Ishikawa (cell line): ENCODE results near the gene LSAMP.

Experiments used
- CEBPB ChIP-seq: IDR thresholded peaks from 2 replicates; pipeline ENCODE4 v1.6.1; 2012
- CREB1 ChIP-seq: IDR thresholded peaks from 2 replicates; pipeline ENCODE4 v1.6.1; 2012; ENCODE audit warnings: low read depth
- EGR1 ChIP-seq: IDR thresholded peaks from 2 replicates; pipeline ENCODE4 v1.6.1; 2012
- EP300 ChIP-seq: IDR thresholded peaks from 2 replicates; pipeline ENCODE4 v1.6.1; 2012; ENCODE audit warnings: borderline replicate concordance
- FOXM1 ChIP-seq: IDR thresholded peaks from 2 replicates; pipeline ENCODE4 v1.6.1; 2012; ENCODE audit warnings: low read depth, borderline replicate concordance
- MAX ChIP-seq: IDR thresholded peaks from 2 replicates; pipeline ENCODE4 v1.6.1; 2012
- NFIC ChIP-seq: IDR thresholded peaks from 2 replicates; pipeline ENCODE4 v1.6.1; 2012
- RAD21 ChIP-seq: IDR thresholded peaks from 2 replicates; pipeline ENCODE4 v1.6.1; 2012; ENCODE audit warnings: low read depth
- REST ChIP-seq: IDR thresholded peaks from 2 replicates; pipeline ENCODE4 v1.6.1; 2012; ENCODE audit warnings: low read depth, mild to moderate bottlenecking
- TAF1 ChIP-seq: IDR thresholded peaks from 2 replicates; pipeline ENCODE4 v1.6.1; 2012; ENCODE audit warnings: low read depth, mild to moderate bottlenecking
- TCF12 ChIP-seq: IDR thresholded peaks from 2 replicates; pipeline ENCODE4 v1.6.1; 2012; ENCODE audit warnings: low read depth
- TEAD4 ChIP-seq: IDR thresholded peaks from 2 replicates; pipeline ENCODE4 v1.6.1; 2012
- USF1 ChIP-seq: IDR thresholded peaks from 2 replicates; pipeline ENCODE4 v1.6.1; 2012
- YY1 ChIP-seq: IDR thresholded peaks from 2 replicates; pipeline ENCODE4 v1.6.1; 2012; ENCODE audit warnings: low read depth
- ZBTB7A ChIP-seq: IDR thresholded peaks from 2 replicates; pipeline ENCODE4 v1.6.1; 2012; ENCODE audit warnings: low read depth

Gene LSAMP

GRCh38 chr3:115943579-115943978, 501.7 kb downstream of the LSAMP start:
- no peak for TF ChIP-seq MAX
- no peak for TF ChIP-seq CREB1
- TF ChIP-seq REST = no peak
- TF ChIP-seq TEAD4 = no peak
- no peak for TF ChIP-seq RAD21
- TF ChIP-seq FOXM1 = no peak
- TF ChIP-seq YY1 = no peak

GRCh38 chr3:115937054-115937453, 508.2 kb downstream of the LSAMP start:
- no peak for TF ChIP-seq EGR1
- TF ChIP-seq RAD21 = no peak
- no peak for TF ChIP-seq CEBPB
- TF ChIP-seq EP300 = no peak
- no peak for TF ChIP-seq CREB1
- no peak for TF ChIP-seq TCF12
- TF ChIP-seq YY1 = no peak
- no peak for TF ChIP-seq REST
- no peak for TF ChIP-seq FOXM1
- TF ChIP-seq TEAD4 = no peak
- no peak for TF ChIP-seq NFIC
- no peak for TF ChIP-seq USF1
- no peak for TF ChIP-seq TAF1
- TF ChIP-seq ZBTB7A = no peak

- TF ChIP-seq TCF12 (no peak), EGR1 (no peak), RAD21 (no peak), NFIC (no peak), REST (no peak), USF1 (no peak), MAX (no peak), CREB1 (no peak), YY1 (no peak), ZBTB7A (no peak), TEAD4 (no peak), CEBPB (no peak), TAF1 (no peak), EP300 (no peak), FOXM1 (no peak)
Measured at GRCh38 chr3:115932807-115933206, 512.5 kb downstream of the LSAMP start.

- no peak for TF ChIP-seq YY1
- no peak for TF ChIP-seq CREB1
- no peak for TF ChIP-seq REST
- TF ChIP-seq TEAD4 = no peak
- no peak for TF ChIP-seq USF1
- no peak for TF ChIP-seq EP300
- TF ChIP-seq RAD21 = no peak
- no peak for TF ChIP-seq EGR1
- TF ChIP-seq FOXM1 = no peak
Measured at GRCh38 chr3:115931581-115931980, 513.7 kb downstream of the LSAMP start.
